ENCODE data around the gene SLC25A26. TPM values are rescaled to one million over a fixed set of nuclear protein-coding genes. Genes with fewer than 3 reads are reported as not detected.
"Not testable (repeated sequence)": the region's sequence is repeated elsewhere in the genome, so short reads cannot be mapped to it uniquely, and the experiment has no call there.

The SLC25A26 gene
- total RNA-seq, 2 donors from 2014 or later = 17.1 to 17.8 TPM

DNA sequence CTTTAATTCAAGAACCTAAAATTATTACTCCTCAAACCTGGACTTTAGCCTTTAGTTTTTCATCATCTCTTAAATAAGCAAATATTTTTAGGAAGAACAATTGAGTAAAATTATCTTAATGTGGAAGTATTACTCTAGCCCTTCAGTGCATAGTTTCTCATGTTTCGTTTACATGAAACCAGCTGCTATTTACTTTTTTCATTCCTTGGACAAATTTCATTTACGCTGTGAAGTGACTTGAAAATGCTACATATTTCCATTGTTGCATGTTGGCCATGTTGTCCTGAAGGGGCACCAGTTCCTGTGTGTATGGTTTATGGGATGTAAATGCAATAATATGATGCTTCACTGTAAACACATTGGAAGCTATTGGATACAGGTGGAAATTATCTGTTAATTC lies 49.9 kb downstream of the SLC25A26 start:
- Histone ChIP-seq H3K36me3 (no peaks in the 10 kb centered on the region), H3K4me1 (peaks cover 7% of the 10 kb centered on the region), H3K9ac (ENCODE audit: low read depth in 2 of 2, low read length in 2 of 2) (no peak overlapping the region), H3K27ac (peak overlapping the region; percentile 4), H3K27me3 (no peaks in the 10 kb centered on the region), H3K9me3 (no peaks in the 10 kb centered on the region), H3K4me3 (no peak overlapping the region)
- intact Hi-C loops (cut with DNase I) = no loop called here
- TF ChIP-seq, protein P1, sequence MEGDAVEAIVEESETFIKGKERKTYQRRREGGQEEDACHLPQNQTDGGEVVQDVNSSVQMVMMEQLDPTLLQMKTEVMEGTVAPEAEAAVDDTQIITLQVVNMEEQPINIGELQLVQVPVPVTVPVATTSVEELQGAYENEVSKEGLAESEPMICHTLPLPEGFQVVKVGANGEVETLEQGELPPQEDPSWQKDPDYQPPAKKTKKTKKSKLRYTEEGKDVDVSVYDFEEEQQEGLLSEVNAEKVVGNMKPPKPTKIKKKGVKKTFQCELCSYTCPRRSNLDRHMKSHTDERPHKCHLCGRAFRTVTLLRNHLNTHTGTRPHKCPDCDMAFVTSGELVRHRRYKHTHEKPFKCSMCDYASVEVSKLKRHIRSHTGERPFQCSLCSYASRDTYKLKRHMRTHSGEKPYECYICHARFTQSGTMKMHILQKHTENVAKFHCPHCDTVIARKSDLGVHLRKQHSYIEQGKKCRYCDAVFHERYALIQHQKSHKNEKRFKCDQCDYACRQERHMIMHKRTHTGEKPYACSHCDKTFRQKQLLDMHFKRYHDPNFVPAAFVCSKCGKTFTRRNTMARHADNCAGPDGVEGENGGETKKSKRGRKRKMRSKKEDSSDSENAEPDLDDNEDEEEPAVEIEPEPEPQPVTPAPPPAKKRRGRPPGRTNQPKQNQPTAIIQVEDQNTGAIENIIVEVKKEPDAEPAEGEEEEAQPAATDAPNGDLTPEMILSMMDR (IDR thresholded peaks at IDR 0.05) = no peak
- DNase-seq = no peak

DNA sequence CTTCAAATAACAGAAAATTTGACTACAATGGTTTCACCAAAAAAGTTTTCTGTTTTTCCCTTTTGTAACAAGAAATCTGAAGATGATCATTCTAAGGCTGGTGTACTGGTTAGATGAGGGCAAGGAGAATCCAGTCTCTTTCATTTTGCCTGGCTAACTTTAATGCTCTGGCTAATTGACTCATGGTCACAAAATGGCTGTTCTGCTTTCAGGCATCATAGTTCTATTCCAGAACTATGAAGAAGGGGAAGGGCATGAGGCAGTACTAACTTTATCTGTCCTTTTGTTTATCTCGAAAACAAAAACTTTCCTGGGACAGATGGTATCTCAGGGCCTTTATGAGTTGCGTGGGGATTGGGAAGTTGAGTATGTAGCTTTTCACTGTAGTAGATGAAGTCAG lies 50.4 kb downstream of the SLC25A26 start:
- Histone ChIP-seq H3K36me3 (no peaks in the 10 kb centered on the region), H3K27ac (peak overlapping the region; percentile 4), H3K4me3 (no peak overlapping the region), H3K9me3 (no peaks in the 10 kb centered on the region), H3K9ac (ENCODE audit: low read depth in 2 of 2, low read length in 2 of 2) (no peak overlapping the region), H3K27me3 (no peaks in the 10 kb centered on the region), H3K4me1 (peaks cover 7% of the 10 kb centered on the region)
- TF ChIP-seq, protein P1 (IDR thresholded peaks at IDR 0.05) = no peak
- DNase-seq = no peak
- intact Hi-C loops (cut with DNase I) = no loop called here

DNA sequence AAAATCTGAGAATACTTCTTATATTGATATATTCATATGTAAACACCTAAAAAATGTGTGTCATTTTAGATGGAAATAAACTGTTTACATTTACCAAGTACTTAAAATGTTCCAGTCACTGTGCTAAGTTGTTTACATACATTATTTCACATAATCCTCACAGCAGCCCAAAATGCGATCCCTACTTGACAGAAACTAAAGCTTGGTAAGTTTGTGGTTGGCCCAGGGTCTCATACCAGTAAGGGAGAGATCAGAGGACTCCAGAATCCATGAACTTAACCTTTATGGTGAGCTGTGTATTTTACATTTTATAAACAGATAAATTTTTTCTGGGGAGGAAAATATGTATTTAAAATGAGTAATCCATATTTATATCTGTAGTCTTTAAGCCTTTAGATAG lies 51.2 kb downstream of the SLC25A26 start:
- no peak overlapping the region for H3K27ac ChIP-seq
- intact Hi-C loops (cut with DNase I) = no loop called here
- DNase-seq = no peak
- H3K9ac ChIP-seq (ENCODE audit: low read depth in 2 of 2, low read length in 2 of 2) = no peak overlapping the region
- H3K27me3 ChIP-seq = no peaks in the 10 kb centered on the region
- peaks cover 4% of the 10 kb centered on the region for H3K4me1 ChIP-seq
- H3K4me3 ChIP-seq = no peak overlapping the region
- H3K9me3 ChIP-seq = no peaks in the 10 kb centered on the region
- H3K36me3 ChIP-seq = no peaks in the 10 kb centered on the region
- TF ChIP-seq, protein P1 (IDR thresholded peaks at IDR 0.05) = no peak

DNA sequence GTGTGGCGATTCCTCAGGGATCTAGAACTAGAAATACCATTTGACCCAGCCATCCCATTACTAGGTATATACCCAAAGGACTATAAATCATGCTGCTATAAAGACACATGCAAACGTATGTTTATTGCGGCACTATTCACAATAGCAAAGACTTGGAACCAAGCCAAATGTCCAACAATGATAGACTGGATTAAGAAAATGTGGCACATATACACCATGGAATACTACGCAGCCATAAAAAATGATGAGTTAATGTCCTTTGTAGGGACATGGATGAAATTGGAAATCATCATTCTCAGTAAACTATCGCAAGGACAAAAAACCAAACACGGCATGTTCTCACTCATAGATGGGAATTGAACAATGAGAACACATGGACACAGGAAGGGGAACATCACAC lies 54.0 kb downstream of the SLC25A26 start:
- not testable (repeated sequence) for H3K36me3 ChIP-seq; H3K9ac ChIP-seq (ENCODE audit: low read depth in 2 of 2, low read length in 2 of 2); H3K4me3 ChIP-seq; H3K27ac ChIP-seq; H3K27me3 ChIP-seq; H3K9me3 ChIP-seq; H3K4me1 ChIP-seq; DNase-seq
- intact Hi-C loops (cut with DNase I) = loop anchor here (5.0 kb wide), 2 partner anchors 97 to 542 kb away; no protein-coding TSS in a partner anchor

DNA sequence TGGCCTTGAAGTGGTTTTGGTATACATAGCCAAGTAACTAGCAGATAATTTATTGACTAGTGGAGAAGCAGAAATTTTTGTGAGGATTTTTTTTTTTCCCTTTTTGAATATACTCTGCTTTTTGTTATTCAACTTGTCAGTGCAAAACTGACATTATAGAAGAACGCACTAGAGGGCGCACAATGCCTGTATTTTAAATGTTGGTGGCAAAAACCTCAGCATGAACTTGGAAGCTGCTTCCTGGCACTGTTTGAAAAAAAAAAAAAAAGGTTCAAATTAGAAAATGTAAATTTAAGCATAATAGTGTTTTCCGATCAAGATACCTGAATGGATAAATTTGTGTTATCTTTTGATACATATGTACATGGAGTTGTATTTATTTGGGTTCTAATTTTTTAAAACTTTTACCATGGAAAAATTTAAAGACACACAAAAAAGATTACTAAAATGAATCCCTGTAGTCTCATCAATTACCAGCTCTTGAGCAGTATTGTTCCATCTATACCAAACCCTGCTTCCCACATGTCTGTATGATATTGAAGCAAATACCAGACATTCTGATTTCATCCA lies 56.0 kb downstream of the SLC25A26 start:
- no peaks in the 10 kb centered on the region for H3K36me3 ChIP-seq
- no peak overlapping the region for H3K27ac ChIP-seq
- TF ChIP-seq, protein P1 (IDR thresholded peaks at IDR 0.05) = peak; percentile 55
- H3K9ac ChIP-seq (ENCODE audit: low read depth in 2 of 2, low read length in 2 of 2) = no peak overlapping the region
- H3K4me1 ChIP-seq = no peaks in the 10 kb centered on the region
- H3K9me3 ChIP-seq = no peaks in the 10 kb centered on the region
- H3K27me3 ChIP-seq = no peaks in the 10 kb centered on the region
- peak; percentile 75 for DNase-seq
- no peak overlapping the region for H3K4me3 ChIP-seq
- intact Hi-C loops (cut with DNase I) = loop anchor here (5.0 kb wide), 2 partner anchors 96 to 541 kb away; no protein-coding TSS in a partner anchor

DNA sequence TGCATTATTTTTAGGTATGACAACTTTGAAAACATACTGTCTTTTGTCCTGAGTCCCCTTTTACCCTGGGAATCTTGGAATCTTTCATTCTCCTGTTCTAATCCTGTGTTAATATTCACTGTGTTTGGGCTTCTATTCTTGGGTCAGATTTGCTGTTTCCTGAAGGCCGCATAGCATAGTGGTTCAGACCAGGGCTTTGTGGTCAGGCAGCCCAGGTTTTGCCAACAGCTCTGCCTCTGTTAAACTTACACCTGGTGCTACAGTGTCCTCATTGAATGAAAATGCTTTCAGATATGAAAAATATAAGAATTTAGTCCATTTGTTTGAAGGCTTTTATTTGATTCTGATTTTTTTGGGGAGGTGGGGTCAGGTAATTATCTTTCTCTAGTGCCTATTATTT lies 58.4 kb downstream of the SLC25A26 start:
- no peak for DNase-seq
- no peak overlapping the region for H3K27ac ChIP-seq
- H3K4me1 ChIP-seq = no peaks in the 10 kb centered on the region
- H3K4me3 ChIP-seq = no peak overlapping the region
- TF ChIP-seq, protein P1 (IDR thresholded peaks at IDR 0.05) = no peak
- no peak overlapping the region for H3K9ac ChIP-seq (ENCODE audit: low read depth in 2 of 2, low read length in 2 of 2)
- no peaks in the 10 kb centered on the region for H3K9me3 ChIP-seq
- no peaks in the 10 kb centered on the region for H3K27me3 ChIP-seq
- H3K36me3 ChIP-seq = no peaks in the 10 kb centered on the region
- intact Hi-C loops (cut with DNase I) = loop anchor here (5.0 kb wide), 2 partner anchors 93 to 538 kb away; no protein-coding TSS in a partner anchor

Data from colonic mucosa (tissue), 4 donors.